Liver (tissue), 9 donors: Measurements from ENCODE around the gene PIKFYVE. TPM values are rescaled to one million over a fixed set of nuclear protein-coding genes. Genes with fewer than 3 reads are reported as not detected.
"Not testable (repeated sequence)": the region's sequence is repeated elsewhere in the genome, so short reads cannot be mapped to it uniquely, and the experiment has no call there.

Experiments used
- DNase-seq: peaks from one replicate; pipeline ENCODE4 v3.0.0-alpha.2; 2017; ENCODE audit warnings: low spot score
- H3K27ac ChIP-seq, 2 donors: one replicate each; pipeline ENCODE4 v1.7.0; 2013; ENCODE audit warnings: inconsistent platforms in 2 of 2, low read length in 2 of 2, control low read depth in 1 of 2, low read depth in 1 of 2, mild to moderate bottlenecking in 1 of 2
- H3K27me3 ChIP-seq, 4 donors: one replicate each; pipeline versions ENCODE4 v1.6.1 to v1.7.0; 2013; ENCODE audit warnings: low read length in 3 of 4, inconsistent platforms in 1 of 4, mild to moderate bottlenecking in 1 of 4, moderate library complexity in 1 of 4; ENCODE audit not compliant: control insufficient read depth in 4 of 4, insufficient read depth in 4 of 4
- H3K36me3 ChIP-seq, 4 donors: one replicate each; pipeline versions ENCODE4 v1.6.1 to v1.7.0; 2013; ENCODE audit warnings: low read length in 3 of 4, mild to moderate bottlenecking in 3 of 4, low read depth in 1 of 4, moderate library complexity in 1 of 4; ENCODE audit not compliant: control insufficient read depth in 4 of 4, insufficient read depth in 3 of 4
- H3K4me1 ChIP-seq, 4 donors: one replicate each; pipeline versions ENCODE4 v1.6.1 to v1.7.0; 2013; ENCODE audit warnings: low read length in 3 of 4, mild to moderate bottlenecking in 3 of 4, moderate library complexity in 1 of 4; ENCODE audit not compliant: control insufficient read depth in 4 of 4, insufficient read depth in 4 of 4
- H3K4me3 ChIP-seq, 3 donors: one replicate each; pipeline versions ENCODE4 v1.6.1 to v1.7.0; 2013; ENCODE audit warnings: low read length in 3 of 3, control low read depth in 1 of 3, low read depth in 1 of 3, mild to moderate bottlenecking in 1 of 3
- H3K9ac ChIP-seq, 2 donors: one replicate each; pipeline ENCODE4 v1.7.0; 2013; ENCODE audit warnings: low read length in 2 of 2, mild to moderate bottlenecking in 2 of 2, moderate library complexity in 2 of 2, control low read depth in 1 of 2, low read depth in 1 of 2
- H3K9me3 ChIP-seq, 4 donors: one replicate each; pipeline versions ENCODE4 v1.6.1 to v1.7.0; 2013; ENCODE audit warnings: low read length in 3 of 4; ENCODE audit not compliant: control insufficient read depth in 4 of 4
- ATF3 ChIP-seq: IDR thresholded peaks from 2 replicates; pipeline ENCODE4 v1.6.1; 2016; ENCODE audit warnings: antibody characterized with exemption
- HNF4A ChIP-seq, 2 donors: conservative IDR thresholded peaks; 2 replicates each; pipeline ENCODE4 v1.6.1; 2016; ENCODE audit warnings: antibody characterized with exemption in 2 of 2, mild to moderate bottlenecking in 2 of 2
- HNF4G ChIP-seq: IDR thresholded peaks from 2 replicates; pipeline ENCODE4 v1.6.1; 2016; ENCODE audit warnings: antibody characterized with exemption
- MAX ChIP-seq: IDR thresholded peaks from 2 replicates; pipeline ENCODE4 v1.6.1; 2016; ENCODE audit warnings: antibody characterized with exemption
- NR2F2 ChIP-seq: IDR thresholded peaks from 2 replicates; pipeline ENCODE4 v1.6.1; 2016; ENCODE audit warnings: antibody characterized with exemption
- RAD21 ChIP-seq, 2 donors: IDR thresholded peaks; 2 replicates each; pipeline ENCODE4 v1.6.1; 2016; ENCODE audit warnings: antibody characterized with exemption in 2 of 2, mild to moderate bottlenecking in 2 of 2
- REST ChIP-seq: IDR thresholded peaks from 2 replicates; pipeline ENCODE4 v1.6.1; 2016; ENCODE audit warnings: antibody characterized with exemption, mild to moderate bottlenecking
- RXRA ChIP-seq, 2 donors: IDR thresholded peaks; 2 replicates each; pipeline ENCODE4 v1.6.1; 2017 to 2018; ENCODE audit warnings: antibody characterized with exemption in 2 of 2, mild to moderate bottlenecking in 1 of 2
- WGBS: extraction: QIAGEN DNeasy Blood & Tissue Kit; methylation state at CpG from one replicate; pipeline ENCODE4 v1.1.7; 2013; 5-methylcytosine and 5-hydroxymethylcytosine counted together
- polyA plus RNA-seq, 2 donors: library from polyadenylated mRNA; stranded (reverse) in 1 of 2; unstranded in 1 of 2; fragments of 200-250 nt in 1 of 2; fragments of >200 nt in 1 of 2; fragmentation: Nextera tagmentation in 1 of 2; extraction: Ambion mirVana in 1 of 2; gene quantifications; one replicate each; pipeline versions ENCODE4 v1.2.1 to v1.2.3, GENCODE V29; 2013 to 2015
- total RNA-seq, 2 donors: library from RNA; depleted of rRNA; stranded (reverse); fragments of >200 nt; gene quantifications; one replicate each; pipeline ENCODE4 v1.2.3, GENCODE V29; 2014
- donor health status: healthy.
- donor health status: healthy.
- donor health status: healthy.
- donor health status: healthy.
- donor health status: healthy.

PIKFYVE gene
- total and polyA plus RNA-seq, 4 donors = 3.5 to 23.1 (median 9.1) TPM

- Histone ChIP-seq H3K27me3 (no peaks in the 10 kb centered on the region), H3K9ac (peak overlapping the region; percentile 30 to 77), H3K4me1 (peaks cover 1 to 43% (median 36%) of the 10 kb centered on the region in 4 donors), H3K4me3 (peak overlapping the region; percentile 51 to 93 (median 82)), H3K27ac (peak overlapping the region; percentile 52 to 86), H3K9me3 (no peaks in the 10 kb centered on the region), H3K36me3 (peaks cover 0 to 3% (median under 1%) of the 10 kb centered on the region in 4 donors)
- TF ChIP-seq MAX (no peak), HNF4G (peak; percentile 3)
- DNase-seq = no peak
- WGBS = 37% methylated on average over 13 of the region's 13 CpGs
Measured at GRCh38 chr2:208255557-208256106, 10.4 kb upstream of the PIKFYVE start.

GRCh38 chr2:208256192-208256782 is 9.8 kb upstream of the PIKFYVE start:
- WGBS = 55% methylated on average over 10 of the region's 10 CpGs
- Histone ChIP-seq H3K9me3 (no peaks in the 10 kb centered on the region), H3K27ac (no peak overlapping the region), H3K27me3 (no peaks in the 10 kb centered on the region), H3K36me3 (peaks cover 0 to 3% (median under 1%) of the 10 kb centered on the region in 4 donors), H3K4me1 (peaks cover 1 to 37% (median 30%) of the 10 kb centered on the region in 4 donors), H3K9ac (no peak overlapping the region), H3K4me3 (no peak overlapping the region)
- TF ChIP-seq HNF4G (peak; percentile 6), REST (no peak), ATF3 (no peak), NR2F2 (no peak), RXRA (IDR thresholded peaks at IDR 0.05) (no peak), HNF4A (conservative IDR thresholded peaks at IDR 0.05) (peak; percentile 30 to 43), RAD21 (IDR thresholded peaks at IDR 0.05) (peak; percentile 41 to 42)
- no peak for DNase-seq

- H3K9ac ChIP-seq = not testable (repeated sequence)
Measured at GRCh38 chr2:208256849-208257813, 8.9 kb upstream of the PIKFYVE start.

More at GRCh38 chr2:208256849-208257813, 8.9 kb upstream of the PIKFYVE start:
- not testable (repeated sequence) for H3K27me3 ChIP-seq, H3K36me3 ChIP-seq, H3K9me3 ChIP-seq, H3K27ac ChIP-seq, H3K4me3 ChIP-seq, DNase-seq
- peaks cover 0 to 31% (median 22%) of the 10 kb centered on the region in 4 donors for H3K4me1 ChIP-seq
- 62% methylated on average over 12 of the region's 12 CpGs for WGBS
